ENCODE data around the gene GDAP2. TPM values are rescaled to one million over a fixed set of nuclear protein-coding genes. Genes with fewer than 3 reads are reported as not detected.

GDAP2 gene
- polyA plus RNA-seq, 6 donors from 2014 or later: 4.9 to 16.9 (median 13.5) TPM

DNA sequence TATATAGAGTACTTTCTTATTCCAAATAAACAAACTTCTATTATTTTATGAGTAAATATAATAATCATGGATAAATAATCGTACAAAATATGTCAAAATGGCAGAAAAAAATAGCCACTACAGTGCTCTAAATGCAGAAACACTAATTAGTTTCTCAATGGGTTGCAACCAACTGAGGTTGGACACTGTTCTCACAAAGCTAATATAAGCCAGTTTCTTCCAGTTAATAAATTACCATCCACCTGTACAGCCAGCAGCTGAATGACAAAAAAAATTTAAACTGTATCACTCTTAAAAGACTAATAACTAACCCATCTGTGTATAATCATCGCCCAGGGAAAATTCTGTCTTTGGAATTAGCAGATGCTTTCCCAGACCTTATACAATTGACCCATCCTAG is 36.9 kb downstream of the GDAP2 start:
- no peak overlapping the region for H3K4me3 Mint-ChIP-seq
- no peaks in the 10 kb centered on the region for H3K9me3 Mint-ChIP-seq
- DNase-seq (no peak), ATAC-seq (ENCODE audit: low read depth in 2 of 2) (no peak)
- H3K4me1 Mint-ChIP-seq: peaks cover 0 to 6% (median 0%) of the 10 kb centered on the region in 3 donors
- no peak overlapping the region for H3K27ac Mint-ChIP-seq
- no peaks in the 10 kb centered on the region for H3K27me3 Mint-ChIP-seq
- H3K36me3 Mint-ChIP-seq: peaks cover 8 to 19% of the 10 kb centered on the region in 2 donors

DNA sequence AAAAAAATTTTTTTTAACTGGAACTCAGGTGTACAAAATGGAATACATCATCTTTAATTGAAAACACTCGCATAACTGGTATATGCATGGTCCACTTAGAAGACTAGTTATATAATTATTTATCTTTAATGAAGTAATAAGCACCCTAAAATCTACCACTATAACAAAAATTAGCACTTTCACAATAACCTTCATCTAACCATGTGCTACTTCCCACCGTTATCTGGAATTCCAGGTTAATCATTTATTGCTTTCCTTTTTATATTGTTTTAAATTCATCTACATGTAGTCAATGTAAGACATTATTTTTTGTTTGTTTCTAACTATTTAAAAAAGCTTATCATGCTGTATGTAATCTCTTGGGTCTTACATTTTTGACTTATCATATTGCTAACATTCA is 39.0 kb downstream of the GDAP2 start:
- no peaks in the 10 kb centered on the region for H3K27me3 Mint-ChIP-seq

DNA sequence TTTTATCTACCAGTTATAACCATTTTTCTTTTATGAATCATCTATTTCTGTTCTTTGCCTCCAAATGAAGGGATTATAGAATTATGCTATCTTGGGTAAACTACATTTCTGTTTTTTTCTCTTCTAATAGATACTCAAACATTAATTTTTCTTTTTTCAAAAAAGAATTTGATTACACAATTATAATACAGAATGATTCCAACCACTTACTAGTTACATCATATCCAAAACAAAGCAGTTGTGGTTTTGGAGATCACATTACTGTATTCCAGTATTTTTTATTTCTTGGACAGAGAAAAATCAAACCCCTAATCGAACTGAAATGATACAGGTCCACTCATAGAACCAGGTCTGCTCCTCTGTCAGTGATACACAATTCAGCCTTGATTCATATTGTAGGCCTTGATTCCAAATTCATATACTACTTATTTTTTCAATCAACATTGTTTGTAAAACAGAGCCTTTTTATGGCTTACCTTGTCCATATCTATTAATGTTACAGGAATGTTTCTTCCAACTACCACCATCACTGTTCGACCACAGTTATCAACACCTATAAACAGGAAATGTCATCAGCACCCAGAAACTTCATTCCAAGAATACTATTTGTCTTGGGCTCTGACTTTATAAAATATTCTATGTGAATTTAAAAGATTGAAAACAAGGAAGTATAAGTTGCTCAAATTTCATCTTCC is 43.2 kb downstream of the GDAP2 start:
- Mint-ChIP-seq H3K4me1 (no peaks in the 10 kb centered on the region), H3K27me3 (no peaks in the 10 kb centered on the region), H3K9me3 (no peaks in the 10 kb centered on the region), H3K27ac (peak overlapping the region in 1 of 6 donors; percentile 27), H3K4me3 (no peak overlapping the region), H3K36me3 (peaks cover 0 to 17% of the 10 kb centered on the region in 2 donors)
- ATAC-seq (ENCODE audit: low read depth in 2 of 2) (no peak), DNase-seq (no peak)

More for the DNA sequence above, 39.0 kb downstream of the GDAP2 start:
- H3K9me3 Mint-ChIP-seq: no peaks in the 10 kb centered on the region
- DNase-seq (no peak), ATAC-seq (ENCODE audit: low read depth in 2 of 2) (no peak)
- peaks cover 0 to 2% (median 0%) of the 10 kb centered on the region in 3 donors for H3K4me1 Mint-ChIP-seq
- peaks cover 3 to 16% of the 10 kb centered on the region in 2 donors for H3K36me3 Mint-ChIP-seq
- H3K27ac Mint-ChIP-seq: no peak overlapping the region
- H3K4me3 Mint-ChIP-seq: no peak overlapping the region

DNA sequence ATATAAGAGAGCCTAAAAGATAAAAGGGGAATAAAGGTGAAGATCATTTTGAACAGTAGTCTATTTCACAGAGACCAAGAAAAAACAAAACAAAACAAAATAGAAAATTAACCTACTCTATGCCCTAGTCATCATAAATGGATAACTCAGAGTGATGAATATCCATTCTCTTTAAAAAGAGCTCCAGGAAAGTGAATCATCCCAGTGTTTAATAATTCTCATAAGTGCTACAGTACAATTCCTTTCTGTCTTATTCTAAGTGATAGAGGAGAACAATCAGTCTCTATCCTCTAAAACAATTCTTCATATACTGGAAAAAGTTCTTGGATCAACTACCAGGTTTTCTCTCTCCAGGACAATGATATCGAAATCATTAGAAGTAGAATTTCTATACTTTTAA is 45.8 kb downstream of the GDAP2 start:
- DNase-seq (no peak), ATAC-seq (ENCODE audit: low read depth in 2 of 2) (no peak)
- H3K4me1 Mint-ChIP-seq: no peaks in the 10 kb centered on the region
- H3K27me3 Mint-ChIP-seq: no peaks in the 10 kb centered on the region
- no peaks in the 10 kb centered on the region for H3K9me3 Mint-ChIP-seq
- no peak overlapping the region for H3K4me3 Mint-ChIP-seq
- peaks cover 8 to 23% of the 10 kb centered on the region in 2 donors for H3K36me3 Mint-ChIP-seq
- no peak overlapping the region for H3K27ac Mint-ChIP-seq

DNA sequence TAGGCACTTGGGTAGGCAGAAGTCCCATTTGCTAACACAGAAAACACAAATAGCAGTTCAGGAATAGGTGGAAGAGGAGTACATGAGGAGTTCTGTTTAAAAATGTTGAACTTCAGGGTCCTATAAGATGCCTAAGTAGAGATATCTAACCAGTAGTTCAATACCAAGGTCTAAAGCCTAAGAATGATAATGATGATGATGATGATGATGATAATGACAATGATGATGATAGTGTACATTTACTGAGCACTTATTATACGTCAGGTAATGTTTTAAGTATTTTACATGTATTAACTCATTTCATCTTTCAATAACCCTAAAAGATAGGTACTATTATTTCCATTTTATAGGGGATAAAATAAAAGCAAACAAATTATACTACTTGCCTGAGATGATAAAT is 50.1 kb downstream of the GDAP2 start:
- peak overlapping the region in 1 of 6 donors; percentile 53 for H3K27ac Mint-ChIP-seq
- H3K4me3 Mint-ChIP-seq: no peak overlapping the region
- H3K36me3 Mint-ChIP-seq: peaks cover 44 to 46% of the 10 kb centered on the region in 2 donors
- DNase-seq: no peak
- H3K27me3 Mint-ChIP-seq: no peaks in the 10 kb centered on the region
- no peaks in the 10 kb centered on the region for H3K4me1 Mint-ChIP-seq
- peaks cover 2 to 10% (median 8%) of the 10 kb centered on the region in 7 donors for H3K9me3 Mint-ChIP-seq
- no peak for ATAC-seq (ENCODE audit: low read depth in 2 of 2)

DNA sequence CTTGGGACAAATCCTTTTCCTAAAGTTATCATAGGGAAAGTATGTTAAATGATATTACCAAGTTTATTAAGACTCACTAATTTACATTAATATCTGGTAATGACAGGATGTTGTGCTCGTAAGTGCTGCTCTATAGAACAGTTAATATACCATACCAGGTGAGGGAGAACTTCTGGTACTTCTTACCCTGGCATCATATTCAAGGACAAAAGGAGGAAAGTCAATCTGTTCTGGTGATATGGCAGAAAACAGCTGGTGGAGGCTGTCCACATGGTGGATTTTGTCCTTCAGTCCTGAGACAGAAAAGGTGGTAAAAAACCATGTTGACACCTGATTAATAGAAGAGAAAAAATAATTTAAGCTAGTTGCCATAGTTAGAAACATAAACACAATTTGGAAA is 51.6 kb downstream of the GDAP2 start:
- Mint-ChIP-seq H3K36me3 (peaks cover 52 to 58% of the 10 kb centered on the region in 2 donors), H3K4me1 (no peaks in the 10 kb centered on the region), H3K27ac (no peak overlapping the region), H3K9me3 (peaks cover 7 to 20% (median 14%) of the 10 kb centered on the region in 7 donors), H3K27me3 (no peaks in the 10 kb centered on the region), H3K4me3 (no peak overlapping the region)
- ATAC-seq (ENCODE audit: low read depth in 2 of 2) (no peak), DNase-seq (no peak)

DNA sequence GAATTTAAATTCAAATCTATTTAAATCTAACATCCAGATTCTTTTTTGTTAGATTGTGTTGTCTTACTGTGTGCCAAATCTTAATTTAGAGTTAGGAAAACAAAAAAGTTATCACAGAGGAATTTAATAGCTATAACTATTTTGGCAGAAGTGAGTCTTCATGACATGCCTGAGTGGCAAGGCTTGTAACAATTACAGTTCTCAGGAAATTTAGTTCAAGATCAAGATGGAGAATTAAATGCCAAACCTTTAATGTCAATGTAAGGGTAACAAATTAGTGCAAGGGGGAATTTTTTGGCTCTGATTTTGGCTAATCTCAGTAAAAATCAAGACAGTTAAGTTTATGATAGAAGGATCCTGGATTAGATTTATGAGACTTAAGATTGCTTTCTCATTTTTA is 58.4 kb downstream of the GDAP2 start:
- Mint-ChIP-seq H3K27me3 (no peaks in the 10 kb centered on the region), H3K4me3 (no peak overlapping the region), H3K4me1 (no peaks in the 10 kb centered on the region), H3K27ac (no peak overlapping the region), H3K36me3 (peaks cover 71 to 79% of the 10 kb centered on the region in 2 donors), H3K9me3 (peaks cover 7 to 31% (median 15%) of the 10 kb centered on the region in 7 donors)
- DNase-seq (no peak), ATAC-seq (ENCODE audit: low read depth in 2 of 2) (no peak)

DNA sequence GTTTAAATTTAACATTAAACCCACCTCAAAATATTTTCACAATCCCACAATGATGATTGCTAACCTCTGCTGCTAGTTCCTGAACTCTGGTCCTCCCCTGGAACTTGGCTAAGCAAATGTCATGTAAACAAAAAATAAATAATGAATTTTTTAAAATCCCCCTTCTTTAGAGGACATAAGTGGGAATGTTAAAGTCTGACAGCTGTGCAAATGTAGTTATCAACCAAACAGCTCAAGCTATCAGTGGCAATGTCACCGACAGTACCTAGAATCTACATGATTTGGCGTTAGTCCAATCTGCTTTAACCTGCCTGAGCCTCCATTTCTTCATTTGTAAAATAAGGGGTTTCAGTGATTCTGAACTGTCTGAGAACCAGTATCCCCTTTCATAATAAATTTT is 67.7 kb downstream of the GDAP2 start:
- Mint-ChIP-seq H3K9me3 (peaks cover 0 to 9% (median 0%) of the 10 kb centered on the region in 7 donors), H3K27me3 (no peaks in the 10 kb centered on the region), H3K4me3 (no peak overlapping the region), H3K4me1 (no peaks in the 10 kb centered on the region), H3K36me3 (peaks cover 11 to 12% of the 10 kb centered on the region in 2 donors), H3K27ac (no peak overlapping the region)
- DNase-seq: no peak
- no peak for ATAC-seq (ENCODE audit: low read depth in 2 of 2)

DNA sequence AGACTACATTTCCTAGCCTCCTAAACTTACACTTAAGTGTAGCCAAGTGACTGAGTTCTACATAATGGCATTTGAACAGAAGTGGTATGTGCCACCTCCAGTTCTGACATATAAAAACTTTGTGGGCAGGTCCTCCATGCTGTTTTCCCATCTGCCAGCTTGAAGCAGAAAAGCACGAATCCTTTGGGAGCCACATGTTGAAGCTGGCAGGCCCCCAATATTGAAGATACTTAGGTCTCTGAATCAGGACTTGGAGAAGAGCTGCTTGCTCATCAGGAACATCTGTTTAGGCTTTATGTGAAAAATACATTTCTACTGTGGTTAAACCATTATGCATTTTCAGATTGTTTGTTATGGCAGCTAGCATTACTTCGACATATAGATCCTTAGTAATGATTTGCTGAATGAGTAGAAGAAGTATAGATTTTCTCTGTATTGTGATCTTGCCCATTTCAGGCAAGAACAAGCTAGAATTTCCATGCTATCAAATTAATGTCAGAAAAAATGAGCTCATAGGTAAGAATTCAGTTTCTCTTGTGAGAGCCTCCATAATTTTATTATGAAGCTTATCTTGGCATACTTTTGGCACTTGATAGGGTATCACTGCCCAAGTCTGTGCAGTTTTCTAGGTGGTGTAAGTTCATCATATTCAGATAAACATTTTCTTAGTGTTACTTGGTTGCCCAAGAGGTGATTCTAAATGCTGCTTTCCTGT is 68.4 kb downstream of the GDAP2 start:
- no peak for DNase-seq
- Mint-ChIP-seq H3K27me3 (no peaks in the 10 kb centered on the region), H3K9me3 (peaks cover 0 to 5% (median 0%) of the 10 kb centered on the region in 7 donors), H3K36me3 (peaks cover 4 to 7% of the 10 kb centered on the region in 2 donors), H3K4me3 (no peak overlapping the region), H3K27ac (no peak overlapping the region), H3K4me1 (no peaks in the 10 kb centered on the region)
- ATAC-seq (ENCODE audit: low read depth in 2 of 2): no peak

DNA sequence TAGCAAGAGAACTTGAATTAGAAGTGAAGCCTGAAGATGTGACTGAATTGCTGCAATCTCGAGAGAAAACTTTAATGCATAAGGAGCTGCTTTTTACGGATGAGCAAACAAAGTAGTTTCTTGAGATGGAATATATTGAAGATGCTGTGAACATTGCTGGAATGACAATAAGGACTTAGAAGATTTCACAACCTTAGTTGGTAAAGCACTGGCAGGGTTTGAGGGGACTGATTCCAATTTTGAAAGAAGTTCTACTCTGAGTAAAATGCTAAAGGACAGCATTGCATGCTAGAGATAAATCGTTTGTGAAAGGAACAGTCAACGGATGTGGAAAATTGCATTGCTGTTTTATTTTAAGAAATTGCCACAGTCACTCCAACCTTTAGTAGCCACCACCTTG is 69.5 kb downstream of the GDAP2 start:
- ATAC-seq (ENCODE audit: low read depth in 2 of 2) (no peak), DNase-seq (no peak)
- Mint-ChIP-seq H3K9me3 (no peaks in the 10 kb centered on the region), H3K4me1 (no peaks in the 10 kb centered on the region), H3K36me3 (no peaks in the 10 kb centered on the region), H3K4me3 (no peak overlapping the region), H3K27ac (no peak overlapping the region), H3K27me3 (no peaks in the 10 kb centered on the region)

DNA sequence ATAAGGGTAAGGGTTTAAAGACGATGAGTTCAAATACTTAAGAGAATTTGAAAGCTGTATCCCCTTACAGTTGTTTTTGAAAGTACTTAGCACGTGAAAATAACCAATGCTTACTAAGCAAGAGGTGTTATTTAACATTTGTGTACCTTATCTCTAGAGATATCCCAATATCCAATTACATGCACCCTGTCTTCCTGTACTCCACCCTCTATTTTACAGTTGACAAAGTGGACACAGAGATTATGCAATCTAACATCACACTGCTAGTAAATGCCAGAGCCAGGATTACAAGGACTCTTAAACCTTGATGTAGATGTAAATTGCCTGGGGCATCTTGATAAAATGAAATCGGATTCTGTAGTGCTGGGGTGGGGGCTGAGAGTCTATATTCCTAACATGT is 72.0 kb downstream of the GDAP2 start:
- H3K4me1 Mint-ChIP-seq: no peaks in the 10 kb centered on the region
- H3K27ac Mint-ChIP-seq: no peak overlapping the region
- H3K9me3 Mint-ChIP-seq: no peaks in the 10 kb centered on the region
- no peak overlapping the region for H3K4me3 Mint-ChIP-seq
- H3K27me3 Mint-ChIP-seq: no peaks in the 10 kb centered on the region
- DNase-seq (no peak), ATAC-seq (ENCODE audit: low read depth in 2 of 2) (no peak)
- no peaks in the 10 kb centered on the region for H3K36me3 Mint-ChIP-seq

DNA sequence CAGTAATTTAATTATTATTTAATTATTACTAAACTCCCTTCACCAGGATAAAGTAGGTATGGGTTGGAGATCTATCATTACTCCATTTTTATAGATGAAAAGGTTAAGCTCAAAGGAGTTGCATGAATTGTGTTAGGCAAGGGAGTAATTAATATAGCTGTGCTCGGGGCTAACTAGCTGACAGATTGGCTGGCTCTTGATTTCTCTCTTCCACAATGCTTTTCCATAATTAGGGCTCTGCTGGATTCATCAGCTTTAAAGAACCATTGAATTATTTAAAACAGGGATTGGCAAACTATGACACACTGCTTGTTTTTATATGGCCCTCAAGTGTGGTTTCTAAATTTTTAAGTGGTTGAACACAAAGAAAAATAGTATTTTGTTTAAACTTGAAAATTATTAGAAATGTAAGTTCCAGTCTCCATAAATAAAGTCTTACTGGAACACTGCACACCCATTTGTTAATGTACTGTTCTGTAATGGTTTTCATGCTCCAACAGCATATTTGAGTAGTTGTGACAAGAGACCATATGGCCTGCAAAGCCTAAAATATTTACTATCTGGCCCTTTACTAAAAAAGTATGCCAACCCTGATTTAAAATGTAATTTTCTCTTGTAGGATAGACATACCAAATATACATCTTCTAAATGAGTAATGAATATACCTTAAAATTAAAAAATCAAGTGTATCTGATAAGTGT is 76.4 kb downstream of the GDAP2 start:
- Mint-ChIP-seq H3K36me3 (no peaks in the 10 kb centered on the region), H3K4me3 (no peak overlapping the region), H3K4me1 (no peaks in the 10 kb centered on the region), H3K9me3 (no peaks in the 10 kb centered on the region), H3K27ac (peak overlapping the region in 1 of 6 donors; percentile 26), H3K27me3 (no peaks in the 10 kb centered on the region)
- DNase-seq: no peak
- ATAC-seq (ENCODE audit: low read depth in 2 of 2): no peak

DNA sequence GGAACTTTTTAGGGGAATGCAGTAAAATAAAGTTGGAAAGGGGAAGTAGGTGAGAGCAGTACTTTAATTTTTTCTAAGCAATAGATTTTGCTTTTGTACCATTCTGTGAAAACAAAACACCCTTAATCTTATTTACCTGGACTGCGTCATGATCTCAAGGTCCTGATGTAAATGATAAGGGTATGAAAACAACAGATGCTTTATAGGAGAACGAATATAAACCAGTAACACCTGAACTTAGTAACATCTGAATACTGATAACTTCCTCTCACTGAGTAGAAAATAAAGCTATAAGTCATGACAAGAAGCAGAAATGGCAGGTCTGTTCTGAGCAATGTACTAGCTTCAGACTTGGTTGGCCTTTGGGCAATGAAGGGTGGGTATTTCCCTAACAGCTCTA is 77.7 kb downstream of the GDAP2 start:
- H3K4me3 Mint-ChIP-seq: no peak overlapping the region
- DNase-seq (no peak), ATAC-seq (ENCODE audit: low read depth in 2 of 2) (no peak)
- H3K4me1 Mint-ChIP-seq: no peaks in the 10 kb centered on the region
- no peaks in the 10 kb centered on the region for H3K27me3 Mint-ChIP-seq
- no peaks in the 10 kb centered on the region for H3K9me3 Mint-ChIP-seq
- H3K27ac Mint-ChIP-seq: no peak overlapping the region
- H3K36me3 Mint-ChIP-seq: no peaks in the 10 kb centered on the region

Measured in naive B cell (primary cell).